NCI-H2029 (cell line): ENCODE measurements around the gene LRRC37A2.
"Not testable (repeated sequence)": the region's sequence is repeated elsewhere in the genome, so short reads cannot be mapped to it uniquely, and the experiment has no call there.

Source experiments
- DNase-seq: peaks from one replicate; lab custom pipeline; 2025; lab: John Stamatoyannopoulos, UW

LRRC37A2 gene

DNA sequence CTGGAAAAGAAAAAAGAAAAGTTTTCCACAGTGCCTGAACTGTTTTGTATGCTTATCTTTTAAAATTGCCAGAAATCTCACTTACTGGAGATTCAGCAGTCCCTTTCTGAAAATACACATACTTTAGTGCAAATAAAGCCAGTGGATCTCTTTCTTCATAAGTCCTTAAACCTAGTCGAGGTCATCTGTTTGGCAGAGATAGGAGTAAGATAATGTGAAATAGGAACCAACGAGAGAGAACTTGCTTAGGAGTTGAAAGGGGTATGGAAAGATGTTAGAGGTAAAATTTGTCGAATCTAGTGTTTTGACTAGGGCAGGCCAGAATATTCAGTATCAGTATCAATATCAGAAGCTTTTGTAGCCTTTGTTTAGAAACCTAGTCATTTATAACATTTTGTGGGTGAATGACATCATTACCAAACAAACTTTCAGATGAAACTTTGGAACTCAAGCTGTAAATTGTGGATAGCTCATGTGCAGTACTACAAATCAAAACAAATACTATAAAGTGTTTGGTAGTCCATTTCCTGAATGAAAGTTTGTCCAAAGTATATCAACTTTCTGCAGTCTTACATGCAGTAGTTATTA lies 86.2 kb downstream of the LRRC37A2 start:
- DNase-seq, result not testable (repeated sequence)

- not testable (repeated sequence) for DNase-seq
These were observed 88.5 kb downstream of the LRRC37A2 start for GRCh38 chr17:46600767-46601166.

- DNase-seq, result not testable (repeated sequence)
These were observed 90.9 kb downstream of the LRRC37A2 start for GRCh38 chr17:46603125-46603524.
